Endothelial cell of umbilical vein (primary cell): ENCODE results near the gene LAMC3.

Experiments used
- EZH2 ChIP-seq: IDR thresholded peaks from 2 replicates; pipeline ENCODE4 v1.6.1; 2012; ENCODE audit warnings: borderline replicate concordance, low read depth, mild to moderate bottlenecking, moderate library complexity, low read length, inconsistent platforms; ENCODE audit not compliant: severe bottlenecking
- GATA2 ChIP-seq: IDR thresholded peaks from 2 replicates; pipeline ENCODE4 v1.7.0; 2011; ENCODE audit warnings: low read depth, mild to moderate bottlenecking, moderate library complexity, mixed read lengths, low read length; ENCODE audit not compliant: insufficient read length, insufficient read depth
- POLR2A ChIP-seq: IDR thresholded peaks from 2 replicates; pipeline ENCODE4 v1.6.1; 2012; ENCODE audit warnings: low read depth, mild to moderate bottlenecking, control low read depth, low read length
- TF ChIP-seq, protein P1 (sequence below): IDR thresholded peaks from 2 replicates; pipeline ENCODE4 v1.6.1; 2011; ENCODE audit not compliant: insufficient read depth, insufficient read length
- TF ChIP-seq, protein P2 (sequence below), 2 donors: IDR thresholded peaks; 1 replicate in 1 of 2; 2 replicates in 1 of 2; pipeline ENCODE4 v1.5.1; 2011; ENCODE audit warnings: low read length in 2 of 2, mild to moderate bottlenecking in 2 of 2, moderate library complexity in 2 of 2, control low read depth in 1 of 2, inconsistent platforms in 1 of 2, low read depth in 1 of 2; ENCODE audit not compliant: insufficient read depth in 1 of 2; ENCODE audit errors: extremely low read depth in 1 of 2

DNA sequence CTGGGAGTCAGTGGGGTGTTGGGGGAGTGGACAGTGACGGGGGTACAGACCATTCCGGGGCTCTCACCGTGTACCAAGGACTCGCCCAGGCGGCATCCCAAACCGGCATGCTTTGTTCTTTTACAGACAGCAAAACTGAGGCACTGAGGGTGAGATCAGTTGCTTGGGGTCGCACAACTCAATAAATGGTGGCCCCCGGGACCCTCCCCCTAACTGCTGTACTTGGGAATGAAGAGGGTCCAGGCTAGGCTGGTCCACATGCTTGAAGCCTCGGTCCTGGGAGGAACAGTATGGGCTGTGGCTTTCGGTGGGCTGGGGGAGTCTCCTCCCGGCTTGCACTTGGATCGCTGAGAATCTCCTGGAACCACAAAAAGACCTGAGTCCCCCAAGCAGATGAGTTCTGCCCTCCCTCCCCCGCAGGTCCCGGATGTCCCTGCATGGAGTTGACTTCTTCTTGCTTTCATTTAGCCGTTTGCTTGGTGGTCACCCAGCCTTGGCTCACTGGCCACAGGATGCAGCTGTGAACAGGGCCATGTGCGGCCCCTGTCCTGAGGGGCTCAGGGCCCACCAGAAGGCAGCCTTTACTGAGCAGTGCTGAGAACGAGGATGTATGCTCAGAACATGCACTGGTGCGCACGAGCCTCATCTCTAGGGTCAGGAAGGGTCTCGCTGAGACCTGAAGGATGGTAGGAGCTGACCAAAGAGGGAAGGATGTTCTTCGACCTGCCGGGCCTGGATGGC, 4.2 kb downstream of the LAMC3 start:
- TF ChIP-seq, protein P1, sequence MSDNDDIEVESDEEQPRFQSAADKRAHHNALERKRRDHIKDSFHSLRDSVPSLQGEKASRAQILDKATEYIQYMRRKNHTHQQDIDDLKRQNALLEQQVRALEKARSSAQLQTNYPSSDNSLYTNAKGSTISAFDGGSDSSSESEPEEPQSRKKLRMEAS, result no peak
- TF ChIP-seq, protein P2, sequence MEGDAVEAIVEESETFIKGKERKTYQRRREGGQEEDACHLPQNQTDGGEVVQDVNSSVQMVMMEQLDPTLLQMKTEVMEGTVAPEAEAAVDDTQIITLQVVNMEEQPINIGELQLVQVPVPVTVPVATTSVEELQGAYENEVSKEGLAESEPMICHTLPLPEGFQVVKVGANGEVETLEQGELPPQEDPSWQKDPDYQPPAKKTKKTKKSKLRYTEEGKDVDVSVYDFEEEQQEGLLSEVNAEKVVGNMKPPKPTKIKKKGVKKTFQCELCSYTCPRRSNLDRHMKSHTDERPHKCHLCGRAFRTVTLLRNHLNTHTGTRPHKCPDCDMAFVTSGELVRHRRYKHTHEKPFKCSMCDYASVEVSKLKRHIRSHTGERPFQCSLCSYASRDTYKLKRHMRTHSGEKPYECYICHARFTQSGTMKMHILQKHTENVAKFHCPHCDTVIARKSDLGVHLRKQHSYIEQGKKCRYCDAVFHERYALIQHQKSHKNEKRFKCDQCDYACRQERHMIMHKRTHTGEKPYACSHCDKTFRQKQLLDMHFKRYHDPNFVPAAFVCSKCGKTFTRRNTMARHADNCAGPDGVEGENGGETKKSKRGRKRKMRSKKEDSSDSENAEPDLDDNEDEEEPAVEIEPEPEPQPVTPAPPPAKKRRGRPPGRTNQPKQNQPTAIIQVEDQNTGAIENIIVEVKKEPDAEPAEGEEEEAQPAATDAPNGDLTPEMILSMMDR (IDR thresholded peaks at IDR 0.05; ENCODE audit: extremely low read depth in 1 of 2, insufficient read depth in 1 of 2, low read depth in 1 of 2, low read length in 2 of 2), result no peak
- TF ChIP-seq GATA2 (no peak), POLR2A (no peak), EZH2 (no peak)
